ENCODE data around the gene RAB4A. TPM values are rescaled to one million over a fixed set of nuclear protein-coding genes. Genes with fewer than 3 reads are reported as not detected.

Gene RAB4A
- total and polyA plus RNA-seq, 9 of the 15 experiments (the other 6 are each of a cell fraction or from before 2014, with no cell fraction given), result 8.3 to 61.0 (median 26.7) TPM

- TF ChIP-seq RNF219 (CRISPR knock-in tag; IDR thresholded peaks at IDR 0.05) (no peak), POLR2AphosphoS2 (IDR thresholded peaks at IDR 0.05; ENCODE audit: low read length) (no peak), MAFG (tag; conservative IDR thresholded peaks at IDR 0.05) (no peak), SIN3A (IDR thresholded peaks at IDR 0.05; ENCODE audit: borderline replicate concordance in 2 of 2, control insufficient read depth in 1 of 2, low read depth in 2 of 2, low read length in 2 of 2) (peak; percentile 39 to 91; a peak in 3 of 4 replicates), BRD4 (IDR thresholded peaks at IDR 0.05) (0 out of 2 replicates have a peak, but pooled peaks have one; percentile 26), KLF10 (CRISPR knock-in tag; IDR thresholded peaks at IDR 0.05) (no peak), FOXJ2 (tag; IDR thresholded peaks at IDR 0.05) (no peak), RBM17 (IDR thresholded peaks at IDR 0.05; ENCODE audit: borderline replicate concordance, low read depth, low read length) (no peak), SRSF3 (IDR thresholded peaks at IDR 0.05; ENCODE audit: insufficient read depth, low read length) (no peak), SMARCA5 (IDR thresholded peaks at IDR 0.05) (no peak), HEY1 (CRISPR knock-in tag; IDR thresholded peaks at IDR 0.05; ENCODE audit: borderline replicate concordance) (no peak), STAT5A (IDR thresholded peaks at IDR 0.05; ENCODE audit: borderline replicate concordance, low read length) (no peak)
- TF ChIP-seq, protein P1, sequence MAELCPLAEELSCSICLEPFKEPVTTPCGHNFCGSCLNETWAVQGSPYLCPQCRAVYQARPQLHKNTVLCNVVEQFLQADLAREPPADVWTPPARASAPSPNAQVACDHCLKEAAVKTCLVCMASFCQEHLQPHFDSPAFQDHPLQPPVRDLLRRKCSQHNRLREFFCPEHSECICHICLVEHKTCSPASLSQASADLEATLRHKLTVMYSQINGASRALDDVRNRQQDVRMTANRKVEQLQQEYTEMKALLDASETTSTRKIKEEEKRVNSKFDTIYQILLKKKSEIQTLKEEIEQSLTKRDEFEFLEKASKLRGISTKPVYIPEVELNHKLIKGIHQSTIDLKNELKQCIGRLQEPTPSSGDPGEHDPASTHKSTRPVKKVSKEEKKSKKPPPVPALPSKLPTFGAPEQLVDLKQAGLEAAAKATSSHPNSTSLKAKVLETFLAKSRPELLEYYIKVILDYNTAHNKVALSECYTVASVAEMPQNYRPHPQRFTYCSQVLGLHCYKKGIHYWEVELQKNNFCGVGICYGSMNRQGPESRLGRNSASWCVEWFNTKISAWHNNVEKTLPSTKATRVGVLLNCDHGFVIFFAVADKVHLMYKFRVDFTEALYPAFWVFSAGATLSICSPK (IDR thresholded peaks at IDR 0.05; ENCODE audit: borderline replicate concordance), result no peak
- TF ChIP-seq, protein P2, sequence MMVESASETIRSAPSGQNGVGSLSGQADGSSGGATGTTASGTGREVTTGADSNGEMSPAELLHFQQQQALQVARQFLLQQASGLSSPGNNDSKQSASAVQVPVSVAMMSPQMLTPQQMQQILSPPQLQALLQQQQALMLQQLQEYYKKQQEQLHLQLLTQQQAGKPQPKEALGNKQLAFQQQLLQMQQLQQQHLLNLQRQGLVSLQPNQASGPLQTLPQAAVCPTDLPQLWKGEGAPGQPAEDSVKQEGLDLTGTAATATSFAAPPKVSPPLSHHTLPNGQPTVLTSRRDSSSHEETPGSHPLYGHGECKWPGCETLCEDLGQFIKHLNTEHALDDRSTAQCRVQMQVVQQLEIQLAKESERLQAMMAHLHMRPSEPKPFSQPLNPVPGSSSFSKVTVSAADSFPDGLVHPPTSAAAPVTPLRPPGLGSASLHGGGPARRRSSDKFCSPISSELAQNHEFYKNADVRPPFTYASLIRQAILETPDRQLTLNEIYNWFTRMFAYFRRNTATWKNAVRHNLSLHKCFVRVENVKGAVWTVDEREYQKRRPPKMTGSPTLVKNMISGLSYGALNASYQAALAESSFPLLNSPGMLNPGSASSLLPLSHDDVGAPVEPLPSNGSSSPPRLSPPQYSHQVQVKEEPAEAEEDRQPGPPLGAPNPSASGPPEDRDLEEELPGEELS (CRISPR knock-in tag; IDR thresholded peaks at IDR 0.05; ENCODE audit: borderline replicate concordance), result no peak
- TF ChIP-seq, protein P3, sequence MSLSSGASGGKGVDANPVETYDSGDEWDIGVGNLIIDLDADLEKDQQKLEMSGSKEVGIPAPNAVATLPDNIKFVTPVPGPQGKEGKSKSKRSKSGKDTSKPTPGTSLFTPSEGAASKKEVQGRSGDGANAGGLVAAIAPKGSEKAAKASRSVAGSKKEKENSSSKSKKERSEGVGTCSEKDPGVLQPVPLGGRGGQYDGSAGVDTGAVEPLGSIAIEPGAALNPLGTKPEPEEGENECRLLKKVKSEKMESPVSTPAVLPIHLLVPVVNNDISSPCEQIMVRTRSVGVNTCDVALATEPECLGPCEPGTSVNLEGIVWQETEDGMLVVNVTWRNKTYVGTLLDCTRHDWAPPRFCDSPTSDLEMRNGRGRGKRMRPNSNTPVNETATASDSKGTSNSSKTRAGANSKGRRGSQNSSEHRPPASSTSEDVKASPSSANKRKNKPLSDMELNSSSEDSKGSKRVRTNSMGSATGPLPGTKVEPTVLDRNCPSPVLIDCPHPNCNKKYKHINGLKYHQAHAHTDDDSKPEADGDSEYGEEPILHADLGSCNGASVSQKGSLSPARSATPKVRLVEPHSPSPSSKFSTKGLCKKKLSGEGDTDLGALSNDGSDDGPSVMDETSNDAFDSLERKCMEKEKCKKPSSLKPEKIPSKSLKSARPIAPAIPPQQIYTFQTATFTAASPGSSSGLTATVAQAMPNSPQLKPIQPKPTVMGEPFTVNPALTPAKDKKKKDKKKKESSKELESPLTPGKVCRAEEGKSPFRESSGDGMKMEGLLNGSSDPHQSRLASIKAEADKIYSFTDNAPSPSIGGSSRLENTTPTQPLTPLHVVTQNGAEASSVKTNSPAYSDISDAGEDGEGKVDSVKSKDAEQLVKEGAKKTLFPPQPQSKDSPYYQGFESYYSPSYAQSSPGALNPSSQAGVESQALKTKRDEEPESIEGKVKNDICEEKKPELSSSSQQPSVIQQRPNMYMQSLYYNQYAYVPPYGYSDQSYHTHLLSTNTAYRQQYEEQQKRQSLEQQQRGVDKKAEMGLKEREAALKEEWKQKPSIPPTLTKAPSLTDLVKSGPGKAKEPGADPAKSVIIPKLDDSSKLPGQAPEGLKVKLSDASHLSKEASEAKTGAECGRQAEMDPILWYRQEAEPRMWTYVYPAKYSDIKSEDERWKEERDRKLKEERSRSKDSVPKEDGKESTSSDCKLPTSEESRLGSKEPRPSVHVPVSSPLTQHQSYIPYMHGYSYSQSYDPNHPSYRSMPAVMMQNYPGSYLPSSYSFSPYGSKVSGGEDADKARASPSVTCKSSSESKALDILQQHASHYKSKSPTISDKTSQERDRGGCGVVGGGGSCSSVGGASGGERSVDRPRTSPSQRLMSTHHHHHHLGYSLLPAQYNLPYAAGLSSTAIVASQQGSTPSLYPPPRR (CRISPR knock-in tag; IDR thresholded peaks at IDR 0.05; ENCODE audit: borderline replicate concordance), result peak; percentile 54; the same call in 1 of the 2 replicates
Observed at GRCh38 chr1:229270547-229271447, at the start of gene RAB4A (continued).
